Measurements from ENCODE around the gene SLC6A11.

DNA sequence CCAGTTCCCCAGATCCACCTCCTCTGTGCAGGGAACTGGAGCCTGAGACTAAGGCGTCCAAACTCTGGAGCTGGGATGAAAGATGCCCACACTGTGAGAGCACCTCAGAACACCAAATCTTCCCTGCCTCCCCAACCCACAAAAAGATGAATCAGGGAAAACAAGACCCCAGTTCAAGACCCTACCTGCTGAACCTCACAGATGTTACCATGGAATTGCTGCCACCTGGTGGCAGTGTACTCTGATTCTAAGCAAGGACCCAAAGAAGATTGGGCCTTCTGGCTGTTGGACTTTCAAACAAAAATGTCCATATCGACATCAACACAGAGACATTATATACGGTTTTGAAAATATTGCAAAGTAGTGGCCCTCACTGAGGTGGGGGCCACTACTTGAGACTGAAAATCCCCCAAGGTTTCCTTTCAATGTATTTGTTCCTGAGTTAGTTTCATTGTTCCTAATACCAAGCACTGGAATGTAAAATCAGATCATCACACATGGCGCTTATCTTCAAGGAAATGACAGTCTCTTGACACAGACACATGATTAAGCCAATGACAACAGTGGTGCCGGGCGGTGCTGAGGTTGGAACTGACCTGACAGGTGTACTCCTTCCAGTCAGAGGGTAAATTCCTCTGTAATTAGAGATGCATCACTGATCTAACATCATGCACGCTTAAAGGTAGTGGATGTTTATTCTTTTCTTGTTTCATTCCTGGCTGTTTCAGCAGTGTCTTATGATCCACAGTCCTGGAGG, 67.6 kb downstream of the SLC6A11 start:
- TF ChIP-seq, protein P1, sequence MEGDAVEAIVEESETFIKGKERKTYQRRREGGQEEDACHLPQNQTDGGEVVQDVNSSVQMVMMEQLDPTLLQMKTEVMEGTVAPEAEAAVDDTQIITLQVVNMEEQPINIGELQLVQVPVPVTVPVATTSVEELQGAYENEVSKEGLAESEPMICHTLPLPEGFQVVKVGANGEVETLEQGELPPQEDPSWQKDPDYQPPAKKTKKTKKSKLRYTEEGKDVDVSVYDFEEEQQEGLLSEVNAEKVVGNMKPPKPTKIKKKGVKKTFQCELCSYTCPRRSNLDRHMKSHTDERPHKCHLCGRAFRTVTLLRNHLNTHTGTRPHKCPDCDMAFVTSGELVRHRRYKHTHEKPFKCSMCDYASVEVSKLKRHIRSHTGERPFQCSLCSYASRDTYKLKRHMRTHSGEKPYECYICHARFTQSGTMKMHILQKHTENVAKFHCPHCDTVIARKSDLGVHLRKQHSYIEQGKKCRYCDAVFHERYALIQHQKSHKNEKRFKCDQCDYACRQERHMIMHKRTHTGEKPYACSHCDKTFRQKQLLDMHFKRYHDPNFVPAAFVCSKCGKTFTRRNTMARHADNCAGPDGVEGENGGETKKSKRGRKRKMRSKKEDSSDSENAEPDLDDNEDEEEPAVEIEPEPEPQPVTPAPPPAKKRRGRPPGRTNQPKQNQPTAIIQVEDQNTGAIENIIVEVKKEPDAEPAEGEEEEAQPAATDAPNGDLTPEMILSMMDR (IDR thresholded peaks at IDR 0.05) = no peak
- no peak for TF ChIP-seq POLR2A (IDR thresholded peaks at IDR 0.05)

Measured in lower leg skin (tissue), 3 donors.